K562 (cell line): ENCODE results near the gene PNMT. TPM values are rescaled to one million over a fixed set of nuclear protein-coding genes. Genes with fewer than 3 reads are reported as not detected.

Experiments
- ADNP ChIP-seq: fragments of 200-800 bp; sonication (Bioruptor generic); IDR thresholded peaks from 2 replicates; pipeline ENCODE4 v1.6.1; 2016; ENCODE audit warnings: missing genetic modification characterization, missing compliant biosample characterization
- DMBX1 ChIP-seq: fragments of 250-450 bp; sonication (Bioruptor Pico); IDR thresholded peaks from 2 replicates; pipeline ENCODE4 v1.8.0; 2022; ENCODE audit warnings: inconsistent platforms, mild to moderate bottlenecking, moderate library complexity, borderline replicate concordance
- E2F3 ChIP-seq: fragments of 250-450 bp; sonication (Bioruptor Pico); IDR thresholded peaks from 2 replicates; pipeline ENCODE4 v1.4.0; 2020; ENCODE audit warnings: mild to moderate bottlenecking
- MAFF ChIP-seq: IDR thresholded peaks from 2 replicates; pipeline ENCODE4 v1.6.1; 2012; ENCODE audit warnings: low read length, improper control_type of control experiment
- MCM5 ChIP-seq: fragments of 450-650 bp; IDR thresholded peaks from 2 replicates; pipeline ENCODE4 v1.6.1; 2016; ENCODE audit warnings: low read depth
- NCOA1 ChIP-seq: fragments of 450-650 bp; IDR thresholded peaks from 2 replicates; pipeline ENCODE4 v1.6.1; 2016; ENCODE audit warnings: low read depth
- NFIC ChIP-seq: fragments of 450-650 bp; IDR thresholded peaks from 2 replicates; pipeline ENCODE4 v1.6.1; 2017; ENCODE audit warnings: mild to moderate bottlenecking, inconsistent platforms
- NR2C2 ChIP-seq, 2 experiments: fragments of 200-800 bp in 1 of 2; sonication (Bioruptor generic) in 1 of 2; sonication (generic) in 1 of 2; formaldehyde crosslinking in 1 of 2; IDR thresholded peaks; 2 replicates each; pipeline versions ENCODE4 v1.6.1 to v1.8.0; 2016 to 2022; ENCODE audit warnings: mild to moderate bottlenecking in 1 of 2, missing compliant biosample characterization in 1 of 2, missing genetic modification characterization in 1 of 2, missing genetic modification reagents in 1 of 2
- SETDB1 ChIP-seq: IDR thresholded peaks from one replicate; pipeline ENCODE4 v1.6.1; 2012; ENCODE audit warnings: low read length, control low read depth, inconsistent platforms
- SMARCB1 ChIP-seq: IDR thresholded peaks from 2 replicates; pipeline ENCODE4 v1.6.1; 2011; ENCODE audit warnings: improper control_type of control experiment, low read depth; ENCODE audit not compliant: insufficient read length
- TBP ChIP-seq: optimal IDR thresholded peaks from 2 replicates; pipeline ENCODE3; 2011; ENCODE audit warnings: low read depth, low read length, improper control_type of control experiment
- ZFPM2 ChIP-seq: fragments of 250-450 bp; sonication (Bioruptor Pico); IDR thresholded peaks from 2 replicates; pipeline ENCODE4 v1.5.1; 2022; ENCODE audit warnings: mild to moderate bottlenecking
- ZKSCAN8 ChIP-seq: fragments of 200-800 bp; sonication (Bioruptor generic); IDR thresholded peaks from 2 replicates; pipeline ENCODE4 v1.6.1; 2016; ENCODE audit warnings: missing genetic modification characterization, missing compliant biosample characterization
- ZNF583 ChIP-seq: fragments of 250-450 bp; sonication (Bioruptor Pico); IDR thresholded peaks from 2 replicates; pipeline ENCODE4 v1.4.0; 2020
- ZNF586 ChIP-seq: fragments of 450-650 bp; formaldehyde crosslinking; conservative IDR thresholded peaks from 2 replicates; pipeline ENCODE4 v1.4.0; 2020; ENCODE audit warnings: mild to moderate bottlenecking, moderate library complexity
- ZNF778 ChIP-seq: fragments of 450-650 bp; formaldehyde crosslinking; IDR thresholded peaks from 2 replicates; pipeline ENCODE4 v1.4.0; 2020; ENCODE audit warnings: mild to moderate bottlenecking, moderate library complexity
- ZSCAN29 ChIP-seq: fragments of 450-650 bp; IDR thresholded peaks from 2 replicates; pipeline ENCODE4 v1.6.1; 2017
- polyA plus RNA-seq, 8 experiments: library from polyadenylated mRNA; depleted of rRNA in 4 of 8; stranded (reverse) in 5 of 8; unstranded in 3 of 8; fragments of >200 nt; fragmentation: Nextera tagmentation in 2 of 8; fragmentation: Illumina TruSeq in 1 of 8; extraction: Ambion mirVana in 2 of 8; extraction: Trizol in 1 of 8; gene quantifications; 2 replicates each; pipeline versions ENCODE4 v1.2.1 to v1.2.3, GENCODE V29; 2011 to 2014; ENCODE audit warnings: inconsistent platforms in 1 of 8, missing spikeins in 1 of 8
- total RNA-seq, 7 experiments: library from RNA; depleted of rRNA in 6 of 7; stranded (reverse); fragments of >200 nt in 6 of 7; fragmentation: Illumina TruSeq in 2 of 7; extraction: Trizol in 2 of 7; gene quantifications; 2 replicates each; pipeline versions ENCODE4 v1.2.1 to v1.2.3, GENCODE V29; 2011 to 2021; ENCODE audit warnings: low replicate concordance in 1 of 7
- TF ChIP-seq, protein P1 (sequence below): sonication (generic); formaldehyde crosslinking; IDR thresholded peaks from 2 replicates; pipeline ENCODE4 v1.8.0; 2022; ENCODE audit warnings: missing genetic modification reagents, mild to moderate bottlenecking, borderline replicate concordance
- TF ChIP-seq, protein P2 (sequence below): fragments of 250-450 bp; sonication (Bioruptor Pico); IDR thresholded peaks from 2 replicates; pipeline ENCODE4 v1.4.0; 2020; ENCODE audit warnings: mild to moderate bottlenecking
- TF ChIP-seq, protein P3 (sequence below): conservative IDR thresholded peaks from 2 replicates; pipeline ENCODE4 v1.6.1; 2011; ENCODE audit warnings: low read depth, mild to moderate bottlenecking, low read length; ENCODE audit not compliant: control insufficient read depth
- TF ChIP-seq, protein P4 (sequence below): fragments of 450-650 bp; formaldehyde crosslinking; IDR thresholded peaks from 2 replicates; pipeline ENCODE4 v1.4.0; 2020; ENCODE audit warnings: mild to moderate bottlenecking, moderate library complexity
- TF ChIP-seq, protein P5 (sequence below): sonication (generic); formaldehyde crosslinking; IDR thresholded peaks from 2 replicates; pipeline ENCODE4 v1.8.0; 2022; ENCODE audit warnings: mild to moderate bottlenecking, missing genetic modification reagents

PNMT gene
- total and polyA plus RNA-seq, 9 of the 15 experiments (the other 6 are each of a cell fraction or from before 2014, with no cell fraction given) = 0.55 to 18.1 (median 5.8) TPM

DNA sequence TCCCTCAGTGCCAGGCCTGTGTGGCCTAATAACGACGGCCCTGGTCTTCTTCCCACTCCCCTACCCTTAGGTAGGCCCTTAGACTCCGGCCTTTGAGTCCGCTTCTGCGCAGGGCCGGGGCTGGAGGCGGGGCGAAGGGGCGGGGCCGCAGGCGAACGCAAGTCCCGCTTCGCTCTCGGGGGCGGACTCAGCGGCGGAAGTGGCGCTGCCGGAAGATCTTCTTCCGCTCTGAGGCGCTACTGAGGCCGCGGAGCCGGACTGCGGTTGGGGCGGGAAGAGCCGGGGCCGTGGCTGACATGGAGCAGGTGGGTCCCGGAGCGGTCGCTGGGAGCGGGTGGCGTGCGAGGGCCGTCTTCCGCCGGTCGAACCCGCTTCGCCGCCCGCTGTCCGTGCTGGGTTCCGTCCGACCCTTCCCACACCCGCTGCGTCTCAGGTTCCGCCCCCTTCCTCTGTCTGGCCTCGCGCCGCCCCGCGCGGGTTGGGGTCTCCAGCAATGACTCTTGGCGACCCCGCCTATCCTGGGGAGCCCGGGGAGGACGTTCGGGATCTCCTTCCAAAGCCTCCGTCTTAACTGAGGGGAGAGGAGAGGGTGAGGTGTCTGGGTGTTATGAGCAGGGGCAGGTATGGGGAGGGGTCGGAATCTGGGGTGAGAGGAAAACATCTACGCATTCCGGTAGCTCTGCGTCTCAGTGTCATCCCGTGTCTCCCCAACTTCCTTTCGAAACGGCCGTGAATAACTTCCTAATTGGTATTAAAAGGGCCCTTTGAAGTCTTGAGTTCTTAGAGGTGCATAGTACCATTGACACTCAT lies 31.1 kb upstream of the PNMT start, which contains the start of gene STARD3 (continued):
- TF ChIP-seq, protein P1, sequence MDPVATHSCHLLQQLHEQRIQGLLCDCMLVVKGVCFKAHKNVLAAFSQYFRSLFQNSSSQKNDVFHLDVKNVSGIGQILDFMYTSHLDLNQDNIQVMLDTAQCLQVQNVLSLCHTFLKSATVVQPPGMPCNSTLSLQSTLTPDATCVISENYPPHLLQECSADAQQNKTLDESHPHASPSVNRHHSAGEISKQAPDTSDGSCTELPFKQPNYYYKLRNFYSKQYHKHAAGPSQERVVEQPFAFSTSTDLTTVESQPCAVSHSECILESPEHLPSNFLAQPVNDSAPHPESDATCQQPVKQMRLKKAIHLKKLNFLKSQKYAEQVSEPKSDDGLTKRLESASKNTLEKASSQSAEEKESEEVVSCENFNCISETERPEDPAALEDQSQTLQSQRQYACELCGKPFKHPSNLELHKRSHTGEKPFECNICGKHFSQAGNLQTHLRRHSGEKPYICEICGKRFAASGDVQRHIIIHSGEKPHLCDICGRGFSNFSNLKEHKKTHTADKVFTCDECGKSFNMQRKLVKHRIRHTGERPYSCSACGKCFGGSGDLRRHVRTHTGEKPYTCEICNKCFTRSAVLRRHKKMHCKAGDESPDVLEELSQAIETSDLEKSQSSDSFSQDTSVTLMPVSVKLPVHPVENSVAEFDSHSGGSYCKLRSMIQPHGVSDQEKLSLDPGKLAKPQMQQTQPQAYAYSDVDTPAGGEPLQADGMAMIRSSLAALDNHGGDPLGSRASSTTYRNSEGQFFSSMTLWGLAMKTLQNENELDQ (CRISPR knock-in tag) = no peak
- no peak for TF ChIP-seq SMARCB1
- no peak for TF ChIP-seq DMBX1
- TF ChIP-seq ZFPM2 (CRISPR knock-in tag) = no peak
- no peak for TF ChIP-seq MAFF
- no peak for TF ChIP-seq NR2C2 (CRISPR knock-in tag; IDR thresholded peaks at IDR 0.05)
- peak; percentile 80 for TF ChIP-seq NR2C2 (tag; IDR thresholded peaks at IDR 0.05)
- no peak for TF ChIP-seq ZNF586 (CRISPR knock-in tag)
- no peak for TF ChIP-seq ADNP
- TF ChIP-seq, protein P2, sequence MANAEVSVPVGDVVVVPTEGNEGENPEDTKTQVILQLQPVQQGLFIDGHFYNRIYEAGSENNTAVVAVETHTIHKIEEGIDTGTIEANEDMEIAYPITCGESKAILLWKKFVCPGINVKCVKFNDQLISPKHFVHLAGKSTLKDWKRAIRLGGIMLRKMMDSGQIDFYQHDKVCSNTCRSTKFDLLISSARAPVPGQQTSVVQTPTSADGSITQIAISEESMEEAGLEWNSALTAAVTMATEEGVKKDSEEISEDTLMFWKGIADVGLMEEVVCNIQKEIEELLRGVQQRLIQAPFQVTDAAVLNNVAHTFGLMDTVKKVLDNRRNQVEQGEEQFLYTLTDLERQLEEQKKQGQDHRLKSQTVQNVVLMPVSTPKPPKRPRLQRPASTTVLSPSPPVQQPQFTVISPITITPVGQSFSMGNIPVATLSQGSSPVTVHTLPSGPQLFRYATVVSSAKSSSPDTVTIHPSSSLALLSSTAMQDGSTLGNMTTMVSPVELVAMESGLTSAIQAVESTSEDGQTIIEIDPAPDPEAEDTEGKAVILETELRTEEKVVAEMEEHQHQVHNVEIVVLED = no peak
- TF ChIP-seq, protein P3, sequence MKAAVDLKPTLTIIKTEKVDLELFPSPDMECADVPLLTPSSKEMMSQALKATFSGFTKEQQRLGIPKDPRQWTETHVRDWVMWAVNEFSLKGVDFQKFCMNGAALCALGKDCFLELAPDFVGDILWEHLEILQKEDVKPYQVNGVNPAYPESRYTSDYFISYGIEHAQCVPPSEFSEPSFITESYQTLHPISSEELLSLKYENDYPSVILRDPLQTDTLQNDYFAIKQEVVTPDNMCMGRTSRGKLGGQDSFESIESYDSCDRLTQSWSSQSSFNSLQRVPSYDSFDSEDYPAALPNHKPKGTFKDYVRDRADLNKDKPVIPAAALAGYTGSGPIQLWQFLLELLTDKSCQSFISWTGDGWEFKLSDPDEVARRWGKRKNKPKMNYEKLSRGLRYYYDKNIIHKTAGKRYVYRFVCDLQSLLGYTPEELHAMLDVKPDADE = peak; percentile 57; the same call in 1 of the 2 replicates
- TF ChIP-seq E2F3 (CRISPR knock-in tag) = no peak
- TF ChIP-seq, protein P4, sequence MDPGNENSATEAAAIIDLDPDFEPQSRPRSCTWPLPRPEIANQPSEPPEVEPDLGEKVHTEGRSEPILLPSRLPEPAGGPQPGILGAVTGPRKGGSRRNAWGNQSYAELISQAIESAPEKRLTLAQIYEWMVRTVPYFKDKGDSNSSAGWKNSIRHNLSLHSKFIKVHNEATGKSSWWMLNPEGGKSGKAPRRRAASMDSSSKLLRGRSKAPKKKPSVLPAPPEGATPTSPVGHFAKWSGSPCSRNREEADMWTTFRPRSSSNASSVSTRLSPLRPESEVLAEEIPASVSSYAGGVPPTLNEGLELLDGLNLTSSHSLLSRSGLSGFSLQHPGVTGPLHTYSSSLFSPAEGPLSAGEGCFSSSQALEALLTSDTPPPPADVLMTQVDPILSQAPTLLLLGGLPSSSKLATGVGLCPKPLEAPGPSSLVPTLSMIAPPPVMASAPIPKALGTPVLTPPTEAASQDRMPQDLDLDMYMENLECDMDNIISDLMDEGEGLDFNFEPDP (CRISPR knock-in tag) = no peak
- no peak for TF ChIP-seq ZKSCAN8 (CRISPR knock-in tag)
- peak; percentile 96 for TF ChIP-seq NCOA1
- TF ChIP-seq, protein P5, sequence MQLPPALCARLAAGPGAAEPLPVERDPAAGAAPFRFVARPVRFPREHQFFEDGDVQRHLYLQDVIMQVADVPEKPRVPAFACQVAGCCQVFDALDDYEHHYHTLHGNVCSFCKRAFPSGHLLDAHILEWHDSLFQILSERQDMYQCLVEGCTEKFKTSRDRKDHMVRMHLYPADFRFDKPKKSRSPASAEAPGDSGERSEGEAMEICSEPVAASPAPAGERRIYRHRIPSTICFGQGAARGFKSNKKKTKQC = no peak
- TF ChIP-seq TBP = peak; percentile 47
- TF ChIP-seq MCM5 = no peak
- no peak for TF ChIP-seq SETDB1
- TF ChIP-seq NFIC = peak; percentile 44
- no peak for TF ChIP-seq ZNF583 (CRISPR knock-in tag)
- no peak for TF ChIP-seq ZNF778 (CRISPR knock-in tag)
- 0 out of 2 replicates have a peak, but pooled peaks have one; percentile 55 for TF ChIP-seq ZSCAN29
